HCT116 (cell line): ENCODE data around the gene ATP2A3. TPM values are rescaled to one million over a fixed set of nuclear protein-coding genes. Genes with fewer than 3 reads are reported as not detected.

Experiments used
- ATAC-seq: fragments of 200-7000 bp; cut with Tn5 transposase; 2 replicates; pipeline ENCODE4 v1.9.1; 2020; ENCODE audit warnings: mild to moderate bottlenecking, moderate library complexity
- BruUV-seq: library from RNA; stranded (reverse); fragments of 400-500 nt; replicated peaks from 2 replicates; lab custom pipeline; 2021; lab: Mats Ljungman, UMichigan
- CTCF ChIA-PET: fragments of 300-600 bp; sonication (Branson Sonifier 250); formaldehyde crosslinking; loops from one replicate; lab custom pipeline; 2021; ENCODE audit warnings: antibody characterized with exemption; lab: Charles Lee
- POLR2A ChIA-PET: fragments of 300-600, 350-600 bp; sonication (Branson Sonifier 250); formaldehyde crosslinking; loops from one replicate; lab custom pipeline; 2021; ENCODE audit warnings: antibody characterized with exemption; lab: Charles Lee
- RAD21 ChIA-PET, 2 experiments: fragments of 300-600 bp; sonication (Branson Sonifier 250); formaldehyde crosslinking; loops; one replicate each; lab custom pipeline; 2023; ENCODE audit warnings: low total read pairs in 2 of 2; ENCODE audit not compliant: uncharacterized antibody in 2 of 2, unreplicated experiment in 2 of 2, low non-redundant PET in 1 of 2; lab: Charles Lee
- DNase-seq: peaks from one replicate; pipeline ENCODE4 v3.0.0-alpha.2; 2010; ENCODE audit warnings: low read depth, low spot score
- H2AFZ ChIP-seq: fragments of 200-600 bp; shearing (Covaris generic), sonication (generic); 2 replicates; pipeline ENCODE4 v1.6.1; 2017; ENCODE audit warnings: low read depth, mixed run types, mixed read lengths, antibody characterized with exemption, low read length; ENCODE audit not compliant: poor library complexity, severe bottlenecking
- H3K27ac ChIP-seq: 2 replicates; pipeline ENCODE4 v1.5.1; 2012; ENCODE audit warnings: low read depth, low read length
- H3K27me3 ChIP-seq: fragments of 200-600 bp; sonication (generic); 2 replicates; pipeline ENCODE4 v1.6.1; 2016; ENCODE audit warnings: mixed run types, low read length, mixed read lengths; ENCODE audit not compliant: insufficient read depth
- H3K36me3 ChIP-seq, 2 experiments: fragments of 200-500 bp in 1 of 2; fragments of 200-600 bp in 1 of 2; sonication (Bioruptor generic) in 1 of 2; sonication (generic) in 1 of 2; 2 replicates each; pipeline versions ENCODE4 v1.5.1 to v1.6.1; 2014 to 2016; ENCODE audit warnings: low read length in 2 of 2, inconsistent platforms in 1 of 2, mixed read lengths in 1 of 2, mixed run types in 1 of 2; ENCODE audit not compliant: insufficient read depth in 2 of 2, control insufficient read depth in 1 of 2
- H3K4me1 ChIP-seq, 2 experiments: fragments of 200-600 bp in 1 of 2; sonication (generic) in 1 of 2; 2 replicates each; pipeline versions ENCODE4 v1.5.1 to v1.6.1; 2012 to 2017; ENCODE audit warnings: low read length in 2 of 2, inconsistent platforms in 1 of 2, mild to moderate bottlenecking in 1 of 2, mixed read lengths in 1 of 2, mixed run types in 1 of 2, moderate library complexity in 1 of 2; ENCODE audit not compliant: insufficient read depth in 2 of 2, control insufficient read depth in 1 of 2
- H3K4me2 ChIP-seq: fragments of 200-600 bp; sonication (generic); 2 replicates; pipeline ENCODE4 v1.6.1; 2017; ENCODE audit warnings: mixed run types, low read length, mixed read lengths
- H3K4me3 ChIP-seq, 2 experiments: fragments of 200-600 bp in 1 of 2; sonication (generic) in 1 of 2; replicated peaks in 1 of 2; 2 replicates each; pipeline ENCODE4 v1.5.1; 2011 to 2016; ENCODE audit warnings: low read length in 2 of 2, control low read depth in 1 of 2, low read depth in 1 of 2, mild to moderate bottlenecking in 1 of 2, mixed read lengths in 1 of 2, mixed run types in 1 of 2
- H3K79me2 ChIP-seq: fragments of 200-600 bp; sonication (generic); 2 replicates; pipeline ENCODE4 v1.6.1; 2017; ENCODE audit warnings: mild to moderate bottlenecking, mixed run types, low read length, moderate library complexity, mixed read lengths; ENCODE audit not compliant: insufficient read depth
- H3K9ac ChIP-seq: fragments of 200-600 bp; sonication (generic); 2 replicates; pipeline ENCODE4 v1.6.1; 2016; ENCODE audit warnings: low read length, mixed read lengths
- H3K9me2 ChIP-seq: fragments of 200-600 bp; sonication (generic), shearing (Covaris generic); 2 replicates; pipeline ENCODE4 v1.6.1; 2017; ENCODE audit warnings: mixed run types, mild to moderate bottlenecking, moderate library complexity; ENCODE audit not compliant: insufficient read depth
- H3K9me3 ChIP-seq, 2 experiments: fragments of 200-500 bp in 1 of 2; fragments of 200-600 bp in 1 of 2; sonication (Bioruptor generic) in 1 of 2; sonication (generic) in 1 of 2; 2 replicates each; pipeline ENCODE4 v1.6.1; 2014 to 2017; ENCODE audit warnings: low read length in 2 of 2, mixed read lengths in 2 of 2, inconsistent platforms in 1 of 2, low read depth in 1 of 2, mild to moderate bottlenecking in 1 of 2, mixed run types in 1 of 2, moderate library complexity in 1 of 2; ENCODE audit not compliant: control insufficient read depth in 1 of 2, insufficient read depth in 1 of 2
- H4K20me1 ChIP-seq: fragments of 200-600 bp; sonication (generic), shearing (Covaris generic); 2 replicates; pipeline ENCODE4 v1.6.1; 2017; ENCODE audit warnings: mixed run types, mild to moderate bottlenecking, moderate library complexity; ENCODE audit not compliant: insufficient read depth
- CBX3 ChIP-seq: IDR thresholded peaks from 2 replicates; pipeline ENCODE4 v1.6.1; 2012; ENCODE audit warnings: low read depth
- CEBPB ChIP-seq: IDR thresholded peaks from 2 replicates; pipeline ENCODE4 v1.6.1; 2012; ENCODE audit warnings: low read depth
- CTCF ChIP-seq, 3 experiments: fragments of 200-600 bp in 1 of 3; sonication (generic) in 1 of 3; IDR thresholded peaks in 2 of 3; conservative IDR thresholded peaks in 1 of 3; 2 replicates each; pipeline ENCODE4 v1.5.1; 2012 to 2017; ENCODE audit warnings: low read depth in 2 of 3, low read length in 2 of 3, antibody characterized with exemption in 1 of 3, borderline replicate concordance in 1 of 3, control low read depth in 1 of 3, mild to moderate bottlenecking in 1 of 3, mixed read lengths in 1 of 3, mixed run types in 1 of 3, moderate library complexity in 1 of 3; ENCODE audit not compliant: insufficient read depth in 1 of 3
- EGR1 ChIP-seq: IDR thresholded peaks from 2 replicates; pipeline ENCODE4 v1.6.1; 2012; ENCODE audit warnings: low read depth
- ELF1 ChIP-seq: IDR thresholded peaks from 2 replicates; pipeline ENCODE4 v1.6.1; 2012; ENCODE audit warnings: low read depth, borderline replicate concordance
- EZH2 ChIP-seq: fragments of 200-600 bp; sonication (generic); IDR thresholded peaks from 2 replicates; pipeline ENCODE4 v1.6.1; 2017; ENCODE audit warnings: antibody characterized with exemption, mixed run types
- EZH2phosphoT487 ChIP-seq: fragments of 200-600 bp; IDR thresholded peaks from 2 replicates; pipeline ENCODE4 v1.6.1; 2018; ENCODE audit warnings: antibody characterized with exemption, borderline replicate concordance
- FOSL1 ChIP-seq: IDR thresholded peaks from 2 replicates; pipeline ENCODE4 v1.6.1; 2012; ENCODE audit warnings: low read depth
- JUND ChIP-seq: IDR thresholded peaks from 2 replicates; pipeline ENCODE4 v1.6.1; 2012
- POLR2AphosphoS5 ChIP-seq: IDR thresholded peaks from 2 replicates; pipeline ENCODE4 v1.6.1; 2011; ENCODE audit warnings: mild to moderate bottlenecking, low read depth, low read length, moderate library complexity
- RAD21 ChIP-seq: IDR thresholded peaks from 2 replicates; pipeline ENCODE4 v1.6.1; 2012; ENCODE audit warnings: low read depth, mild to moderate bottlenecking
- SP1 ChIP-seq: IDR thresholded peaks from 2 replicates; pipeline ENCODE4 v1.6.1; 2012; ENCODE audit warnings: low read depth
- SRF ChIP-seq: IDR thresholded peaks from 2 replicates; pipeline ENCODE4 v1.6.1; 2012; ENCODE audit warnings: low read depth
- TCF7L2 ChIP-seq: IDR thresholded peaks from 2 replicates; pipeline ENCODE4 v1.7.0; 2011; ENCODE audit warnings: borderline replicate concordance, inconsistent platforms; ENCODE audit not compliant: insufficient read depth, insufficient read length; ENCODE audit errors: extremely low read depth
- YY1 ChIP-seq: IDR thresholded peaks from 2 replicates; pipeline ENCODE4 v1.6.1; 2011; ENCODE audit warnings: low read length, low read depth, moderate library complexity, mild to moderate bottlenecking; ENCODE audit not compliant: insufficient replicate concordance; ENCODE audit errors: extremely low read depth
- ZFX ChIP-seq: fragments of 450-650 bp; IDR thresholded peaks from 2 replicates; pipeline ENCODE4 v1.6.1; 2017
- ZNF274 ChIP-seq: fragments of 200-500 bp; sonication (Bioruptor generic); IDR thresholded peaks from 2 replicates; pipeline ENCODE4 v1.6.1; 2014; ENCODE audit warnings: mild to moderate bottlenecking, low read depth, low read length, inconsistent platforms
- intact Hi-C: fragments of 100-400 bp; cut with micrococcal nuclease; formaldehyde crosslinking; loops from 2 replicates; pipeline ENCODE4 v1.10.0; 2022
- total RNA-seq: library from RNA; stranded (reverse); gene quantifications from one replicate; pipeline ENCODE4 v1.2.1, GENCODE V29; 2021; ENCODE audit not compliant: unreplicated experiment
- TF ChIP-seq, protein P1 (sequence below): IDR thresholded peaks from 2 replicates; pipeline ENCODE4 v1.6.1; 2012
- TF ChIP-seq, protein P2 (sequence below): IDR thresholded peaks from 2 replicates; pipeline ENCODE4 v1.6.1; 2011; ENCODE audit warnings: mild to moderate bottlenecking, low read length, moderate library complexity; ENCODE audit not compliant: insufficient replicate concordance; ENCODE audit errors: extremely low read depth

The ATP2A3 gene
- total RNA-seq, 1 experiment from 2014 or later = 23.1 TPM

DNA sequence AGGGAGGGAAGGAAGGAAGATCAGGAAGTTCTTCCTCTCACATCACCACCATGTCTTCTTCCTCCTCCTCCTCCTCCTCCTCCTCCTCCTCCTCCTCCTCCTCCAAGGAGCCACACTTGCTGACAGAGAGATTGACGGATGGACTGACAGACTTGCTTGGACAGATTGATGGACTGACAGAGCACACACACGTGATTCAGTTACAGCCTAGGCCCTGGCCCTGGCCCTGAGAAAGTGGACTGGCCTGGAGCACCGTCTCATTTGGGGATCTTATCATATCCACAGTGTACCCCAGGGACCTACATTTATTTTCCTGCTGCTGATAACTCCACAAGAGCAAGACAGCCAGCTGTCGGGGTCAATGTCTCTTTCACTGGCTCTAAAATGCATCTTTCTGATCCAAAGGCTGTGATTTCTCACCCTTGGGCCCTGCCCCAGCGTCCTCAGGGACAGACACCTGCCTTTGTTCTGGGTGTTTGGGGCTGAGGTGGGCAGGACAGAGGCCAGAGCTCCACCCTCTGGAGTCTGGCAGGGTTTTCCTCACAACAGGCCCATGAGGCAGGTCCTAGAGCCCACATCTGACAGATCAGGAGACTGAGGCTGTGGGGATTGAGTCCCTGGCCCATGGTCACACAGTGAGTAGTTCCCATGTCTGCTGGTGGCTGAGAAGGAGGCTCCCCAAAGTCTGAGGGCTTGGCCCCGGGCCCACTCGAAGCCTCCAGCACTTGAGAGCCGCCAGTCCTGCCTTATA lies 45.7 kb downstream of the ATP2A3 start:
- RAD21 ChIA-PET = no interaction called here
- POLR2A ChIA-PET = no interaction called here
- Histone ChIP-seq H3K4me2 (no peak overlapping the region), H3K9me2 (no peaks in the 10 kb centered on the region), H3K79me2 (no peaks in the 10 kb centered on the region), H3K4me3 (no peak overlapping the region), H3K27ac (no peak overlapping the region; the same call in 1 of the 2 replicates), H3K9ac (no peak overlapping the region), H2AFZ (no peak overlapping the region), H3K36me3 (no peaks in the 10 kb centered on the region), H3K27me3 (no peaks in the 10 kb centered on the region), H3K4me1 (peaks cover 0 to 6% of the 10 kb centered on the region in 2 experiments; a peak in 2 of 4 replicates), H4K20me1 (no peaks in the 10 kb centered on the region), H3K9me3 (no peaks in the 10 kb centered on the region)
- CTCF ChIA-PET = no interaction called here
- ATAC-seq (0 out of 2 replicates have a peak, but pooled peaks have one; percentile 24), DNase-seq (no peak)
- TF ChIP-seq EZH2phosphoT487 (no peak), CBX3 (no peak), FOSL1 (no peak), SP1 (no peak), ZNF274 (no peak), ELF1 (no peak), POLR2AphosphoS5 (no peak), RAD21 (no peak), YY1 (no peak), CEBPB (no peak), EZH2 (no peak), CTCF (IDR thresholded peaks at IDR 0.05 in 2 of 3, conservative IDR thresholded peaks at IDR 0.05 in 1 of 3; ENCODE audit: borderline replicate concordance in 1 of 3, insufficient read depth in 1 of 3, low read depth in 2 of 3, low read length in 2 of 3) (no peak), EGR1 (no peak), JUND (no peak), SRF (no peak), TCF7L2 (no peak), ZFX (no peak)
- TF ChIP-seq, protein P1, sequence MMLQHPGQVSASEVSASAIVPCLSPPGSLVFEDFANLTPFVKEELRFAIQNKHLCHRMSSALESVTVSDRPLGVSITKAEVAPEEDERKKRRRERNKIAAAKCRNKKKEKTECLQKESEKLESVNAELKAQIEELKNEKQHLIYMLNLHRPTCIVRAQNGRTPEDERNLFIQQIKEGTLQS = no peak
- TF ChIP-seq, protein P2, sequence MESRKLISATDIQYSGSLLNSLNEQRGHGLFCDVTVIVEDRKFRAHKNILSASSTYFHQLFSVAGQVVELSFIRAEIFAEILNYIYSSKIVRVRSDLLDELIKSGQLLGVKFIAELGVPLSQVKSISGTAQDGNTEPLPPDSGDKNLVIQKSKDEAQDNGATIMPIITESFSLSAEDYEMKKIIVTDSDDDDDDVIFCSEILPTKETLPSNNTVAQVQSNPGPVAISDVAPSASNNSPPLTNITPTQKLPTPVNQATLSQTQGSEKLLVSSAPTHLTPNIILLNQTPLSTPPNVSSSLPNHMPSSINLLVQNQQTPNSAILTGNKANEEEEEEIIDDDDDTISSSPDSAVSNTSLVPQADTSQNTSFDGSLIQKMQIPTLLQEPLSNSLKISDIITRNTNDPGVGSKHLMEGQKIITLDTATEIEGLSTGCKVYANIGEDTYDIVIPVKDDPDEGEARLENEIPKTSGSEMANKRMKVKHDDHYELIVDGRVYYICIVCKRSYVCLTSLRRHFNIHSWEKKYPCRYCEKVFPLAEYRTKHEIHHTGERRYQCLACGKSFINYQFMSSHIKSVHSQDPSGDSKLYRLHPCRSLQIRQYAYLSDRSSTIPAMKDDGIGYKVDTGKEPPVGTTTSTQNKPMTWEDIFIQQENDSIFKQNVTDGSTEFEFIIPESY = no peak
- intact Hi-C loops = no loop called here
- BruUV-seq = no TSS peak
